HEK293 (cell line): Measurements from ENCODE around the gene HK2.
"Not testable (repeated sequence)": the region's sequence is repeated elsewhere in the genome, so short reads cannot be mapped to it uniquely, and the experiment has no call there.

Experiments used
- ATF2 ChIP-seq: fragments of 450-650 bp; formaldehyde crosslinking; IDR thresholded peaks from 2 replicates; pipeline ENCODE4 v1.5.1; 2016; ENCODE audit warnings: missing biosample characterization, missing genetic modification characterization, low read depth
- CTCF ChIP-seq: fragments of 450-650 bp; formaldehyde crosslinking; IDR thresholded peaks from 2 replicates; pipeline ENCODE4 v1.5.1; 2016; ENCODE audit warnings: missing biosample characterization, missing genetic modification characterization
- KLF16 ChIP-seq: fragments of 450-650 bp; formaldehyde crosslinking; IDR thresholded peaks from 2 replicates; pipeline ENCODE4 v1.5.1; 2017; ENCODE audit warnings: missing biosample characterization, missing genetic modification characterization
- PBX3 ChIP-seq: sonication (generic); formaldehyde crosslinking; IDR thresholded peaks from 2 replicates; pipeline ENCODE4 v1.8.1; 2022; ENCODE audit warnings: mild to moderate bottlenecking, moderate library complexity, missing genetic modification reagents
- REST ChIP-seq: fragments of 450-650 bp; formaldehyde crosslinking; IDR thresholded peaks from 2 replicates; pipeline ENCODE4 v1.5.1; 2016; ENCODE audit warnings: missing biosample characterization, missing genetic modification characterization
- SALL2 ChIP-seq: fragments of 450-650 bp; formaldehyde crosslinking; IDR thresholded peaks from 2 replicates; pipeline ENCODE4 v1.5.0; 2017; ENCODE audit warnings: missing biosample characterization, mild to moderate bottlenecking, missing genetic modification characterization, borderline replicate concordance
- YY1 ChIP-seq: fragments of 450-650 bp; formaldehyde crosslinking; IDR thresholded peaks from 2 replicates; pipeline ENCODE4 v1.5.1; 2018; ENCODE audit warnings: missing biosample characterization, missing genetic modification characterization
- ZFP3 ChIP-seq: fragments of 450-650 bp; formaldehyde crosslinking; IDR thresholded peaks from 2 replicates; pipeline ENCODE4 v1.5.1; 2016; ENCODE audit warnings: low read depth, missing biosample characterization, missing genetic modification characterization
- ZNF266 ChIP-seq: fragments of 450-650 bp; formaldehyde crosslinking; IDR thresholded peaks from 2 replicates; pipeline ENCODE4 v1.5.1; 2016; ENCODE audit warnings: missing biosample characterization, missing genetic modification characterization, low read depth
- ZNF433 ChIP-seq: fragments of 450-650 bp; formaldehyde crosslinking; IDR thresholded peaks from 2 replicates; pipeline ENCODE4 v1.5.1; 2016; ENCODE audit warnings: missing biosample characterization, missing genetic modification characterization, low read depth
- ZNF549 ChIP-seq: fragments of 450-650 bp; IDR thresholded peaks from 2 replicates; pipeline ENCODE4 v1.5.1; 2018; ENCODE audit warnings: missing biosample characterization, missing genetic modification characterization, mild to moderate bottlenecking, inconsistent platforms, moderate library complexity
- ZNF664 ChIP-seq: fragments of 450-650 bp; formaldehyde crosslinking; IDR thresholded peaks from 2 replicates; pipeline ENCODE4 v1.5.1; 2016; ENCODE audit warnings: missing biosample characterization, missing genetic modification characterization
- TF ChIP-seq, protein P1 (sequence below): fragments of 450-650 bp; formaldehyde crosslinking; IDR thresholded peaks from 2 replicates; pipeline ENCODE4 v1.5.1; 2016; ENCODE audit warnings: missing biosample characterization, missing genetic modification characterization

- not testable (repeated sequence) for TF ChIP-seq YY1 (tag by site-specific recombination); KLF16 (tag by site-specific recombination); ATF2 (tag by site-specific recombination); ZNF266 (tag by site-specific recombination); CTCF; ZNF433; PBX3 (CRISPR knock-in tag); SALL2 (tag by site-specific recombination); ZFP3 (tag by site-specific recombination); REST (tag by site-specific recombination); ZNF549 (tag by site-specific recombination); ZNF664 (tag by site-specific recombination)
- TF ChIP-seq, protein P1, sequence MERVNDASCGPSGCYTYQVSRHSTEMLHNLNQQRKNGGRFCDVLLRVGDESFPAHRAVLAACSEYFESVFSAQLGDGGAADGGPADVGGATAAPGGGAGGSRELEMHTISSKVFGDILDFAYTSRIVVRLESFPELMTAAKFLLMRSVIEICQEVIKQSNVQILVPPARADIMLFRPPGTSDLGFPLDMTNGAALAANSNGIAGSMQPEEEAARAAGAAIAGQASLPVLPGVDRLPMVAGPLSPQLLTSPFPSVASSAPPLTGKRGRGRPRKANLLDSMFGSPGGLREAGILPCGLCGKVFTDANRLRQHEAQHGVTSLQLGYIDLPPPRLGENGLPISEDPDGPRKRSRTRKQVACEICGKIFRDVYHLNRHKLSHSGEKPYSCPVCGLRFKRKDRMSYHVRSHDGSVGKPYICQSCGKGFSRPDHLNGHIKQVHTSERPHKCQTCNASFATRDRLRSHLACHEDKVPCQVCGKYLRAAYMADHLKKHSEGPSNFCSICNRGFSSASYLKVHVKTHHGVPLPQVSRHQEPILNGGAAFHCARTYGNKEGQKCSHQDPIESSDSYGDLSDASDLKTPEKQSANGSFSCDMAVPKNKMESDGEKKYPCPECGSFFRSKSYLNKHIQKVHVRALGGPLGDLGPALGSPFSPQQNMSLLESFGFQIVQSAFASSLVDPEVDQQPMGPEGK, result not testable (repeated sequence)
Measured at GRCh38 chr2:74900225-74900624, 66.3 kb downstream of the HK2 start.
